ENCODE data around the gene NPR1. TPM values are rescaled to one million over a fixed set of nuclear protein-coding genes. Genes with fewer than 3 reads are reported as not detected.

Gene NPR1
- total RNA-seq, 4 donors from 2014 or later, result 3.0 to 7.1 (median 4.5) TPM

DNA sequence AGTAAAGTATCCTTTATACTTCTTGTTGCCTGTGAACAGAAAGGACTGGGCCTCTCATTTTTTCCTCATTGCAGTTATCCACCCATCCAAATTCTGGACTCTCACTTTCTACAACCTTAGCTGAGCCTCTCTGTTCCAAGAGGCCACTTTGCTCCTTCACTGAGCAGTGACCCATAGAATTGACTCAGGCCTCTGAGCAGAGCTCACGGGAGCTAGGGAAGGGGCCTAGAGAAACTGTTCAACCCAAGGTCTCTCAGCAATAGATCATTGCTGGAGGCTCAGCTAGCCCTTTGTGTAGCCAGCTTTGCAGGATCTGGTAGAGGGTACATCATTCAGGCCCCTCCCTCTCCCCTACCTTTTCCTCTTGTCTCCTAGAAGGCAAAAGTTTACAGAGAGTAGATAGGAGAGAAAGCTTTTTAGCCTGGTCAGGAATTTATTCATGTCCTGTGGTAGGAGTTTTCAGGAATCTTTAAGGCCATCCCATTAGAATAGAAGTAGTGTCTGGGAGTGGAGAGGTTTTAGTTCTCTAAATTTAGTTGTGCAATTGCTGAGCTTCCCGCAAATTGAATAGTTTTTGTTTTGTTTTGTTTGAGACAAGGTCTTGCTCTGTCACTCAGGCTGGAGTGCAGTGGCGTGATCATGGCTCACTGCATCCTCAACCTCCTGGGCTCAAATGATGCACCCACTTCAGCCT is 56.1 kb downstream of the NPR1 start:
- TF ChIP-seq, protein P1, sequence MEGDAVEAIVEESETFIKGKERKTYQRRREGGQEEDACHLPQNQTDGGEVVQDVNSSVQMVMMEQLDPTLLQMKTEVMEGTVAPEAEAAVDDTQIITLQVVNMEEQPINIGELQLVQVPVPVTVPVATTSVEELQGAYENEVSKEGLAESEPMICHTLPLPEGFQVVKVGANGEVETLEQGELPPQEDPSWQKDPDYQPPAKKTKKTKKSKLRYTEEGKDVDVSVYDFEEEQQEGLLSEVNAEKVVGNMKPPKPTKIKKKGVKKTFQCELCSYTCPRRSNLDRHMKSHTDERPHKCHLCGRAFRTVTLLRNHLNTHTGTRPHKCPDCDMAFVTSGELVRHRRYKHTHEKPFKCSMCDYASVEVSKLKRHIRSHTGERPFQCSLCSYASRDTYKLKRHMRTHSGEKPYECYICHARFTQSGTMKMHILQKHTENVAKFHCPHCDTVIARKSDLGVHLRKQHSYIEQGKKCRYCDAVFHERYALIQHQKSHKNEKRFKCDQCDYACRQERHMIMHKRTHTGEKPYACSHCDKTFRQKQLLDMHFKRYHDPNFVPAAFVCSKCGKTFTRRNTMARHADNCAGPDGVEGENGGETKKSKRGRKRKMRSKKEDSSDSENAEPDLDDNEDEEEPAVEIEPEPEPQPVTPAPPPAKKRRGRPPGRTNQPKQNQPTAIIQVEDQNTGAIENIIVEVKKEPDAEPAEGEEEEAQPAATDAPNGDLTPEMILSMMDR (IDR thresholded peaks at IDR 0.05 in 4 of 5, conservative IDR thresholded peaks at IDR 0.05 in 1 of 5), result no peak
- TF ChIP-seq POLR2A (IDR thresholded peaks at IDR 0.05), result no peak
- no peak for DNase-seq
- no peak overlapping the region for H3K27ac ChIP-seq
- no peaks in the 10 kb centered on the region for H3K36me3 ChIP-seq
- peaks cover 7 to 13% of the 10 kb centered on the region in 2 donors for H3K4me1 ChIP-seq
- no peaks in the 10 kb centered on the region for H3K27me3 ChIP-seq
- in situ Hi-C loops (cut with MboI; ENCODE audit: low sequenced_read_pairs in 4 of 4), result loop anchor here in 2 of 4 donors (25.0 kb wide), 2 partner anchors 147 to 372 kb away; partner anchors contain the start of gene S100A9 (in 1 of the 2)
- ATAC-seq, result peak in 1 of 2 donors; percentile 23
- intact Hi-C loops (cut with DNase I; ENCODE audit: low total_unique reads), result no loop called here
- no peak overlapping the region for H3K4me3 ChIP-seq
- H3K9me3 ChIP-seq, result no peaks in the 10 kb centered on the region

DNA sequence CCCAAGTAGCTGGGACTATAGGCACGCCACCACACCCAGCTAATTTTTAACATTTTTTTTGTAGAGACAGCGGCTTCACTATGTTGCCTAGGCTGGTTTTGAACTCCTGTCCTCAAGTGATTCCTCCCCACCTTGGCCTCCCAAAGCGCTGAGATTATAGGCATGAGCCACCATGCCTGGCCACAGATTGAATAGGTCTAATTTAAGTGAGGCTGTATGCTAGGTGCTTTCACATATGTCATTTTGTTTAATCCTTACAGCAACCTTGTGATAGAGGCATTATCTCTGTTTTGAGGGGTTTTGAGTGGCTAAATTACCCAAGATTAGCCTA is 56.6 kb downstream of the NPR1 start:
- TF ChIP-seq, protein P1 (IDR thresholded peaks at IDR 0.05 in 4 of 5, conservative IDR thresholded peaks at IDR 0.05 in 1 of 5), result no peak
- no peak for TF ChIP-seq POLR2A (IDR thresholded peaks at IDR 0.05)
- no peak overlapping the region for H3K27ac ChIP-seq

GRCh38 chr1:153741986-153742385 is 63.5 kb downstream of the NPR1 start:
- DNase-seq, result no peak
- H3K9me3 ChIP-seq, result no peaks in the 10 kb centered on the region
- H3K27me3 ChIP-seq, result no peaks in the 10 kb centered on the region
- no peak overlapping the region for H3K27ac ChIP-seq
- ATAC-seq, result no peak
- in situ Hi-C loops (cut with MboI; ENCODE audit: low sequenced_read_pairs in 4 of 4) (loop anchor here in 3 of 4 donors (10.0 to 25.0 kb wide), 4 partner anchors 67 to 380 kb away; partner anchors contain the start of genes ILF2 (in 1 of the 3), NPR1 (in 1 of the 3) and S100A9 (in 1 of the 3)), intact Hi-C loops (cut with DNase I; ENCODE audit: low total_unique reads) (loop anchor here (10.0 kb wide), 1 partner anchor 387 kb away; the partner anchor contains the start of gene S100A9)
- H3K4me3 ChIP-seq, result no peak overlapping the region
- no peaks in the 10 kb centered on the region for H3K4me1 ChIP-seq
- H3K36me3 ChIP-seq, result peaks cover 2 to 55% of the 10 kb centered on the region in 2 donors
- TF ChIP-seq POLR2A (IDR thresholded peaks at IDR 0.05), result no peak
- TF ChIP-seq, protein P1 (IDR thresholded peaks at IDR 0.05 in 4 of 5, conservative IDR thresholded peaks at IDR 0.05 in 1 of 5), result no peak

More for the DNA sequence above, 56.6 kb downstream of the NPR1 start:
- DNase-seq (no peak), ATAC-seq (no peak)
- Histone ChIP-seq H3K36me3 (no peaks in the 10 kb centered on the region), H3K27me3 (no peaks in the 10 kb centered on the region), H3K9me3 (no peaks in the 10 kb centered on the region), H3K4me1 (peaks cover 2 to 10% of the 10 kb centered on the region in 2 donors), H3K4me3 (no peak overlapping the region)
- intact Hi-C loops (cut with DNase I; ENCODE audit: low total_unique reads) (no loop called here), in situ Hi-C loops (cut with MboI; ENCODE audit: low sequenced_read_pairs in 4 of 4) (loop anchor here in 2 of 4 donors (25.0 kb wide), 2 partner anchors 148 to 373 kb away; partner anchors contain the start of gene S100A9 (in 1 of the 2))

- no peak overlapping the region for H3K27ac ChIP-seq
- H3K27me3 ChIP-seq, result no peaks in the 10 kb centered on the region
- ATAC-seq (no peak), DNase-seq (no peak)
- no peaks in the 10 kb centered on the region for H3K9me3 ChIP-seq
- TF ChIP-seq POLR2A (IDR thresholded peaks at IDR 0.05), result no peak
- TF ChIP-seq, protein P1 (IDR thresholded peaks at IDR 0.05 in 4 of 5, conservative IDR thresholded peaks at IDR 0.05 in 1 of 5), result no peak
- intact Hi-C loops (cut with DNase I; ENCODE audit: low total_unique reads), result loop anchor here (10.0 kb wide), 1 partner anchor 388 kb away; the partner anchor contains the start of gene S100A9
- H3K4me3 ChIP-seq, result no peak overlapping the region
- in situ Hi-C loops (cut with MboI; ENCODE audit: low sequenced_read_pairs in 4 of 4), result loop anchor here in 3 of 4 donors (10.0 to 25.0 kb wide), 4 partner anchors 68 to 380 kb away; partner anchors contain the start of genes ILF2 (in 1 of the 3), NPR1 (in 1 of the 3) and S100A9 (in 1 of the 3)
- H3K4me1 ChIP-seq, result peaks cover under 1 to 2% of the 10 kb centered on the region in 2 donors
- peaks cover 2 to 61% of the 10 kb centered on the region in 2 donors for H3K36me3 ChIP-seq
These were observed 64.1 kb downstream of the NPR1 start for GRCh38 chr1:153742411-153743142.

Small RNAs within 50 kb of the gene (microRNA-seq; reads per million reads assigned to microRNA genes)
- 0 reads per million in 2 donors for gene MIR8083 (ENCODE audit: borderline replicate concordance in 2 of 2)

Other genes with a start within 250 kb of the NPR1 start
- not detected for gene S100A7, start 218.0 kb upstream of the NPR1 start, total RNA-seq
- 100 to 1,000 TPM; 153 to 361 (median 224) TPM for gene S100A6, start 142.7 kb upstream of the NPR1 start, total RNA-seq
- not detected for gene S100A5, start 137.8 kb upstream of the NPR1 start, total RNA-seq
- 100 to 1,000 TPM in 3 of 4 donors, 10 to 100 TPM in 1; 76.8 to 377 (median 144) TPM for gene S100A4, start 132.9 kb upstream of the NPR1 start, total RNA-seq
- 1 to 10 TPM in 1 of 4 donors, under 1 TPM in 1, not detected in 2; 0.88 to 1.6 TPM for gene S100A3, start 129.4 kb upstream of the NPR1 start, total RNA-seq
- 10 to 100 TPM in 1 of 4 donors, not detected in 3; 14.7 TPM for gene S100A2, start 112.8 kb upstream of the NPR1 start, total RNA-seq
- 10 to 100 TPM; 21.5 to 52.1 (median 40.7) TPM for gene S100A16, start 65.6 kb upstream of the NPR1 start, total RNA-seq
- gene S100A14, start 62.4 kb upstream of the NPR1 start, total RNA-seq, result 1 to 10 TPM in 1 of 4 donors, not detected in 3; 1.8 TPM
- gene S100A13, start 51.2 kb upstream of the NPR1 start, total RNA-seq, result 100 to 1,000 TPM; 113 to 237 (median 159) TPM
- gene S100A1, start 50.3 kb upstream of the NPR1 start, total RNA-seq, result 100 to 1,000 TPM; 390 to 932 (median 616) TPM
- 10 to 100 TPM; 49.5 to 73.4 (median 59.1) TPM for gene CHTOP, start 44.6 kb upstream of the NPR1 start, total RNA-seq
- 100 to 1,000 TPM in 1 of 4 donors, 10 to 100 TPM in 3; 64.0 to 127 (median 90.0) TPM for gene SNAPIN, start 20.0 kb upstream of the NPR1 start, total RNA-seq
- 100 to 1,000 TPM; 110 to 138 (median 117) TPM for gene ILF2, start 7.7 kb upstream of the NPR1 start, total RNA-seq
- 10 to 100 TPM; 16.1 to 28.0 (median 19.9) TPM for gene INTS3, start 49.4 kb downstream of the NPR1 start, total RNA-seq
- 1 to 10 TPM; 2.3 to 7.9 (median 3.7) TPM for gene SLC27A3, start 96.7 kb downstream of the NPR1 start, total RNA-seq
- gene GATAD2B, start 244.3 kb downstream of the NPR1 start, total RNA-seq, result 10 to 100 TPM; 22.0 to 40.7 (median 28.1) TPM

All from gastrocnemius medialis (tissue), 4 donors.